ENCODE results near the gene KIF20A. TPM values are rescaled to one million over a fixed set of nuclear protein-coding genes. Genes with fewer than 3 reads are reported as not detected.

KIF20A gene
- total and polyA plus RNA-seq, 2 experiments from 2014 or later: 41.0 to 60.4 TPM

DNA sequence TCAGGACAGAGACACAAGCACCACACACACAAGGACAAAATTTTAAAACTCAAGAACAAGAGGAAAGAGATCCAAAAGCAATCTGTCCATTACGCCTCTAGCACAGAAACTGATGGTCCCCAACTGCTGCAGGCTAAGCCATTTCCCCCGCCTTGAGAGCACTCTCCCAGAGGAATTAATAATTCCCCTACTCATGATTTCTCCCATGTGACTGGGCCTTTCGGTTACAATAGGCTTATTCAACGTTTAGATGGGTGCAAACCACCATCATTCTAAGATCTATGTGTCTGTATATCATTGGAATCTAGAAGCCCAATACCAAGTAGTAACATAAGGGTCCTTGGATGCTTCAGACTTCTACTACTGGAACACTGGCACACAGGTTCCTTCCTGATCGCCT is 19.2 kb upstream of the KIF20A start (continued):
- TF ChIP-seq, protein P1, sequence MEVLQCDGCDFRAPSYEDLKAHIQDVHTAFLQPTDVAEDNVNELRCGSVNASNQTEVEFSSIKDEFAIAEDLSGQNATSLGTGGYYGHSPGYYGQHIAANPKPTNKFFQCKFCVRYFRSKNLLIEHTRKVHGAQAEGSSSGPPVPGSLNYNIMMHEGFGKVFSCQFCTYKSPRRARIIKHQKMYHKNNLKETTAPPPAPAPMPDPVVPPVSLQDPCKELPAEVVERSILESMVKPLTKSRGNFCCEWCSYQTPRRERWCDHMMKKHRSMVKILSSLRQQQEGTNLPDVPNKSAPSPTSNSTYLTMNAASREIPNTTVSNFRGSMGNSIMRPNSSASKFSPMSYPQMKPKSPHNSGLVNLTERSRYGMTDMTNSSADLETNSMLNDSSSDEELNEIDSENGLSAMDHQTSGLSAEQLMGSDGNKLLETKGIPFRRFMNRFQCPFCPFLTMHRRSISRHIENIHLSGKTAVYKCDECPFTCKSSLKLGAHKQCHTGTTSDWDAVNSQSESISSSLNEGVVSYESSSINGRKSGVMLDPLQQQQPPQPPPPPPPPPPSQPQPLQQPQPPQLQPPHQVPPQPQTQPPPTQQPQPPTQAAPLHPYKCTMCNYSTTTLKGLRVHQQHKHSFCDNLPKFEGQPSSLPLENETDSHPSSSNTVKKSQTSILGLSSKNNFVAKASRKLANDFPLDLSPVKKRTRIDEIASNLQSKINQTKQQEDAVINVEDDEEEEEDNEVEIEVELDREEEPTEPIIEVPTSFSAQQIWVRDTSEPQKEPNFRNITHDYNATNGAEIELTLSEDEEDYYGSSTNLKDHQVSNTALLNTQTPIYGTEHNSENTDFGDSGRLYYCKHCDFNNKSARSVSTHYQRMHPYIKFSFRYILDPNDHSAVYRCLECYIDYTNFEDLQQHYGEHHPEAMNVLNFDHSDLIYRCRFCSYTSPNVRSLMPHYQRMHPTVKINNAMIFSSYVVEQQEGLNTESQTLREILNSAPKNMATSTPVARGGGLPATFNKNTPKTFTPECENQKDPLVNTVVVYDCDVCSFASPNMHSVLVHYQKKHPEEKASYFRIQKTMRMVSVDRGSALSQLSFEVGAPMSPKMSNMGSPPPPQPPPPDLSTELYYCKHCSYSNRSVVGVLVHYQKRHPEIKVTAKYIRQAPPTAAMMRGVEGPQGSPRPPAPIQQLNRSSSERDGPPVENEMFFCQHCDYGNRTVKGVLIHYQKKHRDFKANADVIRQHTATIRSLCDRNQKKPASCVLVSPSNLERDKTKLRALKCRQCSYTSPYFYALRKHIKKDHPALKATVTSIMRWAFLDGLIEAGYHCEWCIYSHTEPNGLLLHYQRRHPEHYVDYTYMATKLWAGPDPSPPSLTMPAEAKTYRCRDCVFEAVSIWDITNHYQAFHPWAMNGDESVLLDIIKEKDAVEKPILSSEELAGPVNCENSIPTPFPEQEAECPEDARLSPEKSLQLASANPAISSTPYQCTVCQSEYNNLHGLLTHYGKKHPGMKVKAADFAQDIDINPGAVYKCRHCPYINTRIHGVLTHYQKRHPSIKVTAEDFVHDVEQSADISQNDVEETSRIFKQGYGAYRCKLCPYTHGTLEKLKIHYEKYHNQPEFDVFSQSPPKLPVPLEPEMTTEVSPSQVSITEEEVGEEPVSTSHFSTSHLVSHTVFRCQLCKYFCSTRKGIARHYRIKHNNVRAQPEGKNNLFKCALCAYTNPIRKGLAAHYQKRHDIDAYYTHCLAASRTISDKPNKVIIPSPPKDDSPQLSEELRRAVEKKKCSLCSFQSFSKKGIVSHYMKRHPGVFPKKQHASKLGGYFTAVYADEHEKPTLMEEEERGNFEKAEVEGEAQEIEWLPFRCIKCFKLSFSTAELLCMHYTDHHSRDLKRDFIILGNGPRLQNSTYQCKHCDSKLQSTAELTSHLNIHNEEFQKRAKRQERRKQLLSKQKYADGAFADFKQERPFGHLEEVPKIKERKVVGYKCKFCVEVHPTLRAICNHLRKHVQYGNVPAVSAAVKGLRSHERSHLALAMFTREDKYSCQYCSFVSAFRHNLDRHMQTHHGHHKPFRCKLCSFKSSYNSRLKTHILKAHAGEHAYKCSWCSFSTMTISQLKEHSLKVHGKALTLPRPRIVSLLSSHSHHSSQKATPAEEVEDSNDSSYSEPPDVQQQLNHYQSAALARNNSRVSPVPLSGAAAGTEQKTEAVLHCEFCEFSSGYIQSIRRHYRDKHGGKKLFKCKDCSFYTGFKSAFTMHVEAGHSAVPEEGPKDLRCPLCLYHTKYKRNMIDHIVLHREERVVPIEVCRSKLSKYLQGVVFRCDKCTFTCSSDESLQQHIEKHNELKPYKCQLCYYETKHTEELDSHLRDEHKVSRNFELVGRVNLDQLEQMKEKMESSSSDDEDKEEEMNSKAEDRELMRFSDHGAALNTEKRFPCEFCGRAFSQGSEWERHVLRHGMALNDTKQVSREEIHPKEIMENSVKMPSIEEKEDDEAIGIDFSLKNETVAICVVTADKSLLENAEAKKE (CRISPR knock-in tag; IDR thresholded peaks at IDR 0.05): no peak
- TF ChIP-seq STAT1 (IDR thresholded peaks at IDR 0.05; ENCODE audit: unreplicated experiment) (no peak), POLR2AphosphoS5 (IDR thresholded peaks at IDR 0.05; ENCODE audit: low read depth) (no peak), CREB1 (CRISPR knock-in tag; IDR thresholded peaks at IDR 0.05; ENCODE audit: low read depth) (no peak), EZH2 (IDR thresholded peaks at IDR 0.05; ENCODE audit: low read depth, unreplicated experiment) (no peak), NANOG (IDR thresholded peaks at IDR 0.05; ENCODE audit: borderline replicate concordance) (no peak)
- TF ChIP-seq, protein P2, sequence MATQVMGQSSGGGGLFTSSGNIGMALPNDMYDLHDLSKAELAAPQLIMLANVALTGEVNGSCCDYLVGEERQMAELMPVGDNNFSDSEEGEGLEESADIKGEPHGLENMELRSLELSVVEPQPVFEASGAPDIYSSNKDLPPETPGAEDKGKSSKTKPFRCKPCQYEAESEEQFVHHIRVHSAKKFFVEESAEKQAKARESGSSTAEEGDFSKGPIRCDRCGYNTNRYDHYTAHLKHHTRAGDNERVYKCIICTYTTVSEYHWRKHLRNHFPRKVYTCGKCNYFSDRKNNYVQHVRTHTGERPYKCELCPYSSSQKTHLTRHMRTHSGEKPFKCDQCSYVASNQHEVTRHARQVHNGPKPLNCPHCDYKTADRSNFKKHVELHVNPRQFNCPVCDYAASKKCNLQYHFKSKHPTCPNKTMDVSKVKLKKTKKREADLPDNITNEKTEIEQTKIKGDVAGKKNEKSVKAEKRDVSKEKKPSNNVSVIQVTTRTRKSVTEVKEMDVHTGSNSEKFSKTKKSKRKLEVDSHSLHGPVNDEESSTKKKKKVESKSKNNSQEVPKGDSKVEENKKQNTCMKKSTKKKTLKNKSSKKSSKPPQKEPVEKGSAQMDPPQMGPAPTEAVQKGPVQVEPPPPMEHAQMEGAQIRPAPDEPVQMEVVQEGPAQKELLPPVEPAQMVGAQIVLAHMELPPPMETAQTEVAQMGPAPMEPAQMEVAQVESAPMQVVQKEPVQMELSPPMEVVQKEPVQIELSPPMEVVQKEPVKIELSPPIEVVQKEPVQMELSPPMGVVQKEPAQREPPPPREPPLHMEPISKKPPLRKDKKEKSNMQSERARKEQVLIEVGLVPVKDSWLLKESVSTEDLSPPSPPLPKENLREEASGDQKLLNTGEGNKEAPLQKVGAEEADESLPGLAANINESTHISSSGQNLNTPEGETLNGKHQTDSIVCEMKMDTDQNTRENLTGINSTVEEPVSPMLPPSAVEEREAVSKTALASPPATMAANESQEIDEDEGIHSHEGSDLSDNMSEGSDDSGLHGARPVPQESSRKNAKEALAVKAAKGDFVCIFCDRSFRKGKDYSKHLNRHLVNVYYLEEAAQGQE (IDR thresholded peaks at IDR 0.05; ENCODE audit: unreplicated experiment): no peak
